Stimulated activated naive CD4-positive, alpha-beta T cell (primary cell): ENCODE results near the gene ABCA2.
A peak's percentile ranks its signal among the peaks of the same experiment; 100 is the strongest.

ENCODE experiments used
- DNase-seq, 6 experiments: peaks; one replicate each; lab custom pipeline; 2025; lab: John Stamatoyannopoulos, UW

The ABCA2 gene

GRCh38 chr9:136996361-136997292 is 31.4 kb downstream of the ABCA2 start, which contains the start of gene CLIC3:
Gene CLIC3, minus strand, starts transcription at chr9:136996568. Its CDS starts 25 bp downstream, at chr9:136996543.
- peak in 4 of 6 experiments; percentile 20 to 43 (median 24) for DNase-seq

GRCh38 chr9:136995772-136996311 is 32.2 kb downstream of the ABCA2 start:
- no peak for DNase-seq

GRCh38 chr9:136995362-136995761 is 32.7 kb downstream of the ABCA2 start:
- DNase-seq: no peak

GRCh38 chr9:136994888-136995230 is 33.2 kb downstream of the ABCA2 start:
- no peak for DNase-seq

GRCh38 chr9:136994180-136994887 is 33.7 kb downstream of the ABCA2 start:
- DNase-seq: no peak

GRCh38 chr9:136992819-136993369 is 35.1 kb downstream of the ABCA2 start:
- no peak for DNase-seq

- DNase-seq: peak; percentile 85 to 91 (median 90)
These were observed 35.8 kb downstream of the ABCA2 start, which contains the start of gene PAXX for GRCh38 chr9:136991993-136992818. Gene PAXX, plus strand, starts transcription at chr9:136992422. Its CDS starts 22 bp downstream, at chr9:136992444.

- no peak for DNase-seq
These were observed 37.7 kb downstream of the ABCA2 start for GRCh38 chr9:136990242-136990911.

GRCh38 chr9:136988872-136989271 is 39.2 kb downstream of the ABCA2 start:
- no peak for DNase-seq

GRCh38 chr9:136985853-136986252 is 42.2 kb downstream of the ABCA2 start:
- no peak for DNase-seq

- DNase-seq: no peak
These were observed 42.9 kb downstream of the ABCA2 start for GRCh38 chr9:136985027-136985602.

- no peak for DNase-seq
These were observed 43.5 kb downstream of the ABCA2 start for GRCh38 chr9:136984464-136985026.

GRCh38 chr9:136983656-136984314 is 44.3 kb downstream of the ABCA2 start:
- DNase-seq: no peak

GRCh38 chr9:136983167-136983566 is 44.9 kb downstream of the ABCA2 start:
- no peak for DNase-seq

GRCh38 chr9:136982232-136983051 is 45.6 kb downstream of the ABCA2 start, which contains the start of gene LCNL1:
Gene LCNL1, plus strand, starts transcription at chr9:136982993. Its CDS starts 594 bp downstream, at chr9:136983587.
- DNase-seq: no peak

GRCh38 chr9:136981588-136982231 is 46.3 kb downstream of the ABCA2 start:
- no peak for DNase-seq

GRCh38 chr9:136980669-136981478 is 47.2 kb downstream of the ABCA2 start:
- DNase-seq: no peak
